ENCODE measurements around the gene ADGRB2.
A peak's percentile ranks its signal among the peaks of the same experiment; 100 is the strongest.

Gene ADGRB2

GRCh38 chr1:31701091-31701736 is 62.9 kb downstream of the ADGRB2 start:
- no peak overlapping the region for H3K4me3 ChIP-seq (ENCODE audit: low read depth, low read length)
- H3K9me3 ChIP-seq (ENCODE audit: control insufficient read depth, insufficient read depth, low read depth, low read length): no peaks in the 10 kb centered on the region
- 0 out of 2 replicates have a peak overlapping the region, but pooled peaks have one; percentile 14 for H3K27ac ChIP-seq (ENCODE audit: extremely low read depth, low read depth, low read length)
- CTCF ChIA-PET: interaction anchor here (0.6 to 4.7 kb wide), 8 partner anchors 13 to 87 kb away, joined by 3 to 23 read pairs (median 4); no protein-coding TSS in a partner anchor
- POLR2A ChIA-PET: interaction anchor here (0.8 to 2.1 kb wide), 7 partner anchors 11 to 131 kb away, joined by 3 to 5 read pairs (median 4); partner anchors contain the start of gene PEF1
- no peaks in the 10 kb centered on the region for H3K36me3 ChIP-seq (ENCODE audit: control insufficient read depth in 2 of 2, insufficient read depth in 1 of 2, low read length in 2 of 2)
- H3K4me1 ChIP-seq (ENCODE audit: control insufficient read depth, insufficient read depth, low read length): peaks cover 3% of the 10 kb centered on the region
- TF ChIP-seq SALL2 (tag by site-specific recombination; IDR thresholded peaks at IDR 0.05; ENCODE audit: borderline replicate concordance) (no peak), REST (tag by site-specific recombination; IDR thresholded peaks at IDR 0.05) (no peak), ZNF140 (tag by site-specific recombination; IDR thresholded peaks at IDR 0.05) (no peak), ZNF624 (tag by site-specific recombination; IDR thresholded peaks at IDR 0.05) (no peak), ZNF518A (tag by site-specific recombination; conservative IDR thresholded peaks at IDR 0.05; ENCODE audit: low read depth) (no peak), ZNF184 (tag by site-specific recombination; IDR thresholded peaks at IDR 0.05) (peak; percentile 75; the same call in 1 of the 2 replicates), OVOL3 (tag by site-specific recombination; IDR thresholded peaks at IDR 0.05) (no peak), ZNF776 (tag by site-specific recombination; IDR thresholded peaks at IDR 0.05; ENCODE audit: borderline replicate concordance) (no peak), ZNF792 (tag by site-specific recombination; IDR thresholded peaks at IDR 0.05) (no peak), IKZF3 (tag by site-specific recombination; IDR thresholded peaks at IDR 0.05) (peak; percentile 20; the same call in 1 of the 2 replicates), ZNF302 (tag by site-specific recombination; IDR thresholded peaks at IDR 0.05; ENCODE audit: low read depth) (no peak), ZNF544 (tag by site-specific recombination; IDR thresholded peaks at IDR 0.05) (no peak), ZNF18 (tag by site-specific recombination; IDR thresholded peaks at IDR 0.05) (no peak), ZNF138 (tag by site-specific recombination; IDR thresholded peaks at IDR 0.05; ENCODE audit: borderline replicate concordance) (no peak), CTCF (tag by site-specific recombination; IDR thresholded peaks at IDR 0.05) (no peak), ZNF548 (tag by site-specific recombination; IDR thresholded peaks at IDR 0.05) (no peak), ZNF175 (tag by site-specific recombination; IDR thresholded peaks at IDR 0.05) (no peak), ZNF654 (tag by site-specific recombination; IDR thresholded peaks at IDR 0.05; ENCODE audit: low read depth) (no peak), YY2 (tag by site-specific recombination; IDR thresholded peaks at IDR 0.05) (no peak), ZNF214 (tag by site-specific recombination; IDR thresholded peaks at IDR 0.05; ENCODE audit: borderline replicate concordance) (no peak), SP2 (tag by site-specific recombination; IDR thresholded peaks at IDR 0.05) (peak; percentile 18), REPIN1 (tag by site-specific recombination; IDR thresholded peaks at IDR 0.05; ENCODE audit: low read depth) (no peak), GLIS1 (tag by site-specific recombination; IDR thresholded peaks at IDR 0.05) (peak; percentile 80), GLI2 (tag by site-specific recombination; IDR thresholded peaks at IDR 0.05; ENCODE audit: borderline replicate concordance, low read depth) (no peak), MZF1 (tag by site-specific recombination; IDR thresholded peaks at IDR 0.05; ENCODE audit: borderline replicate concordance) (no peak), TRIM28 (IDR thresholded peaks at IDR 0.05; ENCODE audit: borderline replicate concordance, low read length) (no peak), ZNF510 (tag by site-specific recombination; IDR thresholded peaks at IDR 0.05; ENCODE audit: insufficient replicate concordance) (no peak)
